H1 (cell line): Measurements from ENCODE around the gene DBP. TPM values are rescaled to one million over a fixed set of nuclear protein-coding genes. Genes with fewer than 3 reads are reported as not detected.

ENCODE experiments used
- CTCF ChIA-PET: fragments of 300-600 bp; sonication (Branson Sonifier 250); formaldehyde crosslinking; loops from one replicate; lab custom pipeline; 2021; ENCODE audit not compliant: partially characterized antibody; lab: Charles Lee
- POLR2A ChIA-PET: fragments of 300-600 bp; sonication (Branson Sonifier 250); formaldehyde crosslinking; loops from one replicate; lab custom pipeline; 2021; ENCODE audit warnings: inconsistent platforms; ENCODE audit not compliant: partially characterized antibody; lab: Charles Lee
- DNase-seq, 2 experiments: peaks; one replicate each; pipeline versions ENCODE4 v3.0.0 to v3.0.0-alpha.2; 2010 to 2022; ENCODE audit warnings: low spot score in 2 of 2, low read depth in 1 of 2, mixed read lengths in 1 of 2
- FAIRE-seq: peaks from 2 replicates; lab custom pipeline; 2011; peaks lifted over from hg19 to GRCh38; lab: Jason Lieb, UNC
- H2AFZ ChIP-seq: 2 replicates; pipeline ENCODE4 v1.8.1; 2012; ENCODE audit warnings: low read length, inconsistent platforms
- H2AK5ac ChIP-seq: 2 replicates; pipeline ENCODE4 v1.6.1; 2013; ENCODE audit warnings: low read depth, low read length
- H2BK120ac ChIP-seq: replicated peaks from 2 replicates; pipeline ENCODE3; 2013; ENCODE audit warnings: low read depth, low read length, inconsistent platforms
- H2BK12ac ChIP-seq: 2 replicates; pipeline ENCODE4 v1.6.1; 2013; ENCODE audit warnings: low read depth, low read length
- H2BK15ac ChIP-seq: 2 replicates; pipeline ENCODE4 v1.6.1; 2013; ENCODE audit warnings: low read length
- H2BK20ac ChIP-seq: 2 replicates; pipeline ENCODE4 v1.6.1; 2013; ENCODE audit warnings: low read length
- H2BK5ac ChIP-seq: 2 replicates; pipeline ENCODE4 v1.6.1; 2013; ENCODE audit warnings: low read depth, low read length
- H3K14ac ChIP-seq: 2 replicates; pipeline ENCODE4 v1.6.1; 2013; ENCODE audit warnings: inconsistent platforms; ENCODE audit not compliant: insufficient read length
- H3K18ac ChIP-seq: 2 replicates; pipeline ENCODE4 v1.6.1; 2013; ENCODE audit warnings: low read length; ENCODE audit errors: extremely low read depth
- H3K23ac ChIP-seq: 2 replicates; pipeline ENCODE4 v1.6.1; 2013; ENCODE audit warnings: inconsistent platforms; ENCODE audit not compliant: insufficient read length
- H3K23me2 ChIP-seq: 2 replicates; pipeline ENCODE4 v1.6.1; 2013; ENCODE audit warnings: low read depth, low read length
- H3K27ac ChIP-seq: 2 replicates; pipeline ENCODE4 v1.6.1; 2011; ENCODE audit warnings: low read depth, low read length, inconsistent platforms
- H3K27me3 ChIP-seq, 4 experiments: replicated peaks in 1 of 4; 1 replicate in 1 of 4; 2 replicates in 3 of 4; pipeline versions ENCODE4 v1.6.1 to v1.8.1; 2011 to 2013; ENCODE audit warnings: low read length in 3 of 4, mild to moderate bottlenecking in 3 of 4, inconsistent platforms in 2 of 4, mixed read lengths in 2 of 4, moderate library complexity in 1 of 4; ENCODE audit not compliant: control insufficient read depth in 3 of 4, insufficient read depth in 3 of 4; ENCODE audit errors: extremely low read depth in 1 of 4
- H3K36me3 ChIP-seq, 4 experiments: 2 replicates each; pipeline versions ENCODE4 v1.6.1 to v1.8.1; 2011 to 2013; ENCODE audit warnings: mild to moderate bottlenecking in 4 of 4, low read length in 3 of 4, moderate library complexity in 2 of 4, control low read depth in 1 of 4, inconsistent platforms in 1 of 4; ENCODE audit not compliant: insufficient read depth in 4 of 4, control insufficient read depth in 2 of 4
- H3K4ac ChIP-seq: replicated peaks from 2 replicates; pipeline ENCODE3; 2013; ENCODE audit warnings: low read length, low read depth, mixed read lengths, inconsistent platforms; ENCODE audit not compliant: insufficient read length
- H3K4me1 ChIP-seq, 4 experiments: replicated peaks in 1 of 4; 1 replicate in 1 of 4; 2 replicates in 3 of 4; pipeline versions ENCODE4 v1.6.1 to v1.8.1; 2011 to 2013; ENCODE audit warnings: low read length in 3 of 4, inconsistent platforms in 2 of 4, mixed read lengths in 1 of 4; ENCODE audit not compliant: insufficient read depth in 4 of 4, control insufficient read depth in 3 of 4
- H3K4me2 ChIP-seq, 2 experiments: 2 replicates each; pipeline versions ENCODE4 v1.6.1 to v1.8.1; 2011 to 2013; ENCODE audit warnings: low read depth in 2 of 2, low read length in 2 of 2, control low read depth in 1 of 2, inconsistent platforms in 1 of 2, mild to moderate bottlenecking in 1 of 2; ENCODE audit not compliant: insufficient read depth in 1 of 2
- H3K4me3 ChIP-seq, 4 experiments: fragments of 200-600, 300-600 bp in 1 of 4; sonication (generic), shearing (Covaris generic), sonication (Bioruptor Twin) in 1 of 4; 2 replicates each; pipeline versions ENCODE4 v1.5.1 to v1.8.1; 2011 to 2016; ENCODE audit warnings: low read length in 4 of 4, low read depth in 3 of 4, control low read depth in 2 of 4, inconsistent platforms in 2 of 4, mild to moderate bottlenecking in 2 of 4, mixed read lengths in 1 of 4, moderate library complexity in 1 of 4; ENCODE audit not compliant: insufficient read depth in 2 of 4; ENCODE audit errors: extremely low read depth in 1 of 4
- H3K56ac ChIP-seq: replicated peaks from 2 replicates; pipeline ENCODE3; 2013; ENCODE audit warnings: low read depth, mild to moderate bottlenecking, mixed read lengths, low read length, inconsistent platforms; ENCODE audit not compliant: insufficient read length
- H3K79me1 ChIP-seq: 2 replicates; pipeline ENCODE4 v1.6.1; 2013; ENCODE audit warnings: low read depth, low read length, control low read depth
- H3K79me2 ChIP-seq, 2 experiments: 2 replicates each; pipeline versions ENCODE4 v1.6.1 to v1.8.1; 2012 to 2013; ENCODE audit warnings: low read length in 2 of 2, mild to moderate bottlenecking in 2 of 2, inconsistent platforms in 1 of 2; ENCODE audit not compliant: insufficient read depth in 2 of 2, control insufficient read depth in 1 of 2
- H3K9ac ChIP-seq, 4 experiments: replicated peaks in 1 of 4; 1 replicate in 1 of 4; 2 replicates in 3 of 4; pipeline versions ENCODE4 v1.6.1 to v1.8.1; 2011 to 2013; ENCODE audit warnings: low read depth in 3 of 4, low read length in 3 of 4, control low read depth in 2 of 4, mild to moderate bottlenecking in 2 of 4, moderate library complexity in 2 of 4, inconsistent platforms in 1 of 4; ENCODE audit errors: extremely low read depth in 1 of 4
- H3K9me3 ChIP-seq, 2 experiments: 2 replicates each; pipeline versions ENCODE4 v1.6.1 to v1.8.1; 2012 to 2013; ENCODE audit warnings: mild to moderate bottlenecking in 2 of 2, moderate library complexity in 2 of 2, control low read depth in 1 of 2, inconsistent platforms in 1 of 2, low read depth in 1 of 2, low read length in 1 of 2, mixed read lengths in 1 of 2; ENCODE audit not compliant: insufficient read depth in 2 of 2
- H4K20me1 ChIP-seq, 2 experiments: replicated peaks in 1 of 2; 2 replicates each; pipeline versions ENCODE3 to v1.8.1; 2011 to 2013; ENCODE audit warnings: inconsistent platforms in 2 of 2, low read length in 2 of 2, mild to moderate bottlenecking in 1 of 2; ENCODE audit not compliant: insufficient read depth in 2 of 2, control insufficient read depth in 1 of 2
- H4K5ac ChIP-seq: 2 replicates; pipeline ENCODE4 v1.6.1; 2013; ENCODE audit warnings: low read length, low read depth, mixed read lengths, inconsistent platforms; ENCODE audit not compliant: insufficient read length
- H4K8ac ChIP-seq: 2 replicates; pipeline ENCODE4 v1.8.0; 2013; ENCODE audit warnings: mild to moderate bottlenecking, moderate library complexity, low read length, inconsistent platforms; ENCODE audit not compliant: insufficient read depth; ENCODE audit errors: extremely low read depth
- H4K91ac ChIP-seq: replicated peaks from 2 replicates; pipeline ENCODE3; 2013; ENCODE audit warnings: low read length, mixed read lengths, inconsistent platforms; ENCODE audit not compliant: insufficient read length
- BCL11A ChIP-seq, 2 experiments: IDR thresholded peaks; one replicate each; pipeline ENCODE4 v1.6.1; 2011; ENCODE audit warnings: low read depth in 2 of 2, low read length in 2 of 2, mild to moderate bottlenecking in 2 of 2
- BRCA1 ChIP-seq: IDR thresholded peaks from 2 replicates; pipeline ENCODE4 v1.6.1; 2012; ENCODE audit warnings: low read depth, low read length, improper control_type of control experiment
- CBX5 ChIP-seq: fragments of 300-800, 300-1000 bp; sonication (generic); IDR thresholded peaks from 2 replicates; pipeline ENCODE4 v1.7.1; 2016; ENCODE audit warnings: antibody characterized with exemption, low read length, low read depth
- EP300 ChIP-seq, 2 experiments: IDR thresholded peaks; 1 replicate in 1 of 2; 2 replicates in 1 of 2; pipeline ENCODE4 v1.6.1; 2011 to 2012; ENCODE audit warnings: low read depth in 2 of 2, low read length in 2 of 2, mild to moderate bottlenecking in 2 of 2, borderline replicate concordance in 1 of 2, inconsistent platforms in 1 of 2, moderate library complexity in 1 of 2
- HDAC6 ChIP-seq: IDR thresholded peaks from one replicate; pipeline ENCODE4 v1.7.1; 2012; ENCODE audit warnings: low read depth, mild to moderate bottlenecking, inconsistent platforms, low read length, moderate library complexity
- PHF8 ChIP-seq: fragments of 200-600 bp; sonication (generic); conservative IDR thresholded peaks from 2 replicates; pipeline ENCODE4 v1.7.1; 2012; ENCODE audit warnings: low read depth, mild to moderate bottlenecking, inconsistent platforms, low read length, moderate library complexity
- POLR2AphosphoS5 ChIP-seq: IDR thresholded peaks from 2 replicates; pipeline ENCODE4 v1.6.1; 2011; ENCODE audit warnings: low read depth, low read length
- SIN3A ChIP-seq, 2 experiments: IDR thresholded peaks in 1 of 2; conservative IDR thresholded peaks in 1 of 2; 2 replicates each; pipeline ENCODE4 v1.6.1; 2011 to 2012; ENCODE audit warnings: low read length in 2 of 2, improper control_type of control experiment in 1 of 2, low read depth in 1 of 2, mild to moderate bottlenecking in 1 of 2
- SUZ12 ChIP-seq: fragments of 200-600 bp; sonication (generic); IDR thresholded peaks from 2 replicates; pipeline ENCODE4 v1.6.1; 2012; ENCODE audit warnings: mild to moderate bottlenecking, inconsistent platforms, low read length, moderate library complexity, mixed read lengths
- TBP ChIP-seq: IDR thresholded peaks from 2 replicates; pipeline ENCODE4 v1.6.1; 2011; ENCODE audit warnings: low read depth, low read length, improper control_type of control experiment
- TCF12 ChIP-seq: IDR thresholded peaks from 2 replicates; pipeline ENCODE4 v1.6.1; 2011; ENCODE audit warnings: low read depth, mild to moderate bottlenecking, low read length
- WGBS, 2 experiments: shearing (Covaris generic) in 1 of 2; methylation state at CpG; one replicate each; pipeline versions ENCODE4 v1.1.6 to v1.1.7; 2013 to 2015; ENCODE audit warnings: low lambda C conversion rate in 2 of 2, mixed read lengths in 2 of 2, inconsistent platforms in 1 of 2, low coverage in 1 of 2, missing lambda C conversion rate in 1 of 2; ENCODE audit not compliant: insufficient replicate concordance in 2 of 2, insufficient coverage in 1 of 2, insufficient read length in 1 of 2; ENCODE audit errors: extremely low coverage in 1 of 2, missing lambda C conversion rate in 1 of 2; 5-methylcytosine and 5-hydroxymethylcytosine counted together
- polyA plus RNA-seq, 7 experiments: library from polyadenylated mRNA; depleted of rRNA in 3 of 7; stranded (reverse) in 5 of 7; unstranded in 2 of 7; fragments of >200 nt in 5 of 7; fragments of 200-250 nt in 2 of 7; gene quantifications; 1 replicate in 5 of 7; 2 replicates in 1 of 7; 4 replicates in 1 of 7; pipeline versions ENCODE4 v1.2.1 to v1.2.3, GENCODE V29; 2011 to 2013; ENCODE audit warnings: missing spikeins in 2 of 7, mixed read lengths in 2 of 7
- total RNA-seq: library from RNA; stranded (reverse); fragmentation: NEBNext Ultra II Directional; extraction: Animal tissue kit (Norgen Biotek cat#: 25700); gene quantifications from 2 replicates; pipeline ENCODE4 v1.2.1, GENCODE V29; 2021

DBP gene
- total and polyA plus RNA-seq, 2 of the 8 experiments (the other 6 are each of a cell fraction or from before 2014, with no cell fraction given): 7.5 to 8.3 TPM

- WGBS, 2 experiments: 86% methylated on average over 12 of the region's 12 CpGs; no CpG with 5 or more reads in 1 of the 2 experiments
- H4K91ac ChIP-seq: no peak overlapping the region
- no peak overlapping the region for H2BK12ac ChIP-seq
- no peak overlapping the region for H2AFZ ChIP-seq
- H3K4me3 ChIP-seq: no peak overlapping the region
- peaks cover 1% of the 10 kb centered on the region; the same call in 1 of the 2 replicates for H3K23me2 ChIP-seq
- no peaks in the 10 kb centered on the region for H3K79me1 ChIP-seq
- no peak overlapping the region for H2AK5ac ChIP-seq
- POLR2A ChIA-PET: interaction anchor here (0.6 to 1.1 kb wide), 7 partner anchors 10 to 837 kb away, joined by 3 to 5 read pairs (median 3); no protein-coding TSS in a partner anchor
- no peak overlapping the region for H3K56ac ChIP-seq
- no peaks in the 10 kb centered on the region for H3K79me2 ChIP-seq
- H4K20me1 ChIP-seq: no peaks in the 10 kb centered on the region
- DNase-seq: no peak
- no peak overlapping the region for H3K4ac ChIP-seq
- no peaks in the 10 kb centered on the region for H3K27me3 ChIP-seq
- no peak overlapping the region for H3K9ac ChIP-seq
- H3K9me3 ChIP-seq: 0 out of 4 replicates have a peak, but pooled peaks cover 0 to 3% of the 10 kb centered on the region in 2 experiments
- H3K36me3 ChIP-seq: no peaks in the 10 kb centered on the region
- peaks cover 0 to 2% (median 0%) of the 10 kb centered on the region in 4 experiments; a peak in 2 of 7 replicates for H3K4me1 ChIP-seq
- H2BK5ac ChIP-seq: no peak overlapping the region
- H2BK120ac ChIP-seq: no peak overlapping the region
- no peak overlapping the region for H3K4me2 ChIP-seq
- H2BK15ac ChIP-seq: 0 out of 2 replicates have a peak overlapping the region, but pooled peaks have one; percentile 53
- CTCF ChIA-PET: interaction anchor here (0.7 to 1.6 kb wide), 6 partner anchors 22 to 185 kb away, joined by 3 to 5 read pairs (median 4); partner anchors contain the start of genes FUT2, HSD17B14 and NTN5
- no peak overlapping the region for H3K27ac ChIP-seq
- H4K8ac ChIP-seq: no peak overlapping the region
- H3K23ac ChIP-seq: no peak overlapping the region
- no peak overlapping the region for H4K5ac ChIP-seq
- no peak for FAIRE-seq
- H2BK20ac ChIP-seq: no peak overlapping the region
- no peak overlapping the region for H3K18ac ChIP-seq
- no peak overlapping the region for H3K14ac ChIP-seq
- no peak for TF ChIP-seq CBX5
- TF ChIP-seq SIN3A (conservative IDR thresholded peaks at IDR 0.05 in 1 of 2, IDR thresholded peaks at IDR 0.05 in 1 of 2; ENCODE audit: low read depth in 1 of 2, low read length in 2 of 2): no peak
- no peak for TF ChIP-seq BRCA1
- no peak for TF ChIP-seq BCL11A (IDR thresholded peaks at IDR 0.05; ENCODE audit: low read depth in 2 of 2, low read length in 2 of 2)
- TF ChIP-seq EP300 (IDR thresholded peaks at IDR 0.05; ENCODE audit: borderline replicate concordance in 1 of 2, low read depth in 2 of 2, low read length in 2 of 2): no peak
- no peak for TF ChIP-seq POLR2AphosphoS5
- TF ChIP-seq PHF8: no peak
- no peak for TF ChIP-seq TCF12
- TF ChIP-seq TBP: no peak
- no peak for TF ChIP-seq HDAC6
- no peak for TF ChIP-seq SUZ12
These were observed 13.9 kb upstream of the DBP start for GRCh38 chr19:48650974-48651682.
